SK-N-SH treated with all-trans-retinoic acid at 6 μM for 48 hours (cell line): ENCODE measurements around the gene PROM2.

Experiments
- ATAC-seq: fragments of 200-7000 bp; cut with Tn5 transposase; 3 replicates; pipeline ENCODE4 v1.9.1; 2020; ENCODE audit warnings: mild to moderate bottlenecking, moderate library complexity
- BACH2 ChIP-seq: fragments of 250-450 bp; sonication (Bioruptor Pico); IDR thresholded peaks from 2 replicates; pipeline ENCODE4 v1.9.0; 2021; ENCODE audit warnings: mild to moderate bottlenecking, borderline replicate concordance
- CREB5 ChIP-seq: fragments of 250-450 bp; sonication (Bioruptor Pico); IDR thresholded peaks from 2 replicates; pipeline ENCODE4 v1.5.1; 2020; ENCODE audit warnings: low read depth, mild to moderate bottlenecking, moderate library complexity
- CSDC2 ChIP-seq: fragments of 250-450 bp; sonication (Bioruptor Pico); IDR thresholded peaks from 2 replicates; pipeline ENCODE4 v1.5.0; 2020; ENCODE audit warnings: mild to moderate bottlenecking, moderate library complexity
- ESRRG ChIP-seq: fragments of 250-450 bp; sonication (Bioruptor Pico); IDR thresholded peaks from 2 replicates; pipeline ENCODE4 v1.6.1; 2021; ENCODE audit warnings: mild to moderate bottlenecking
- GLIS3 ChIP-seq: fragments of 250-450 bp; sonication (Bioruptor Pico); IDR thresholded peaks from 2 replicates; pipeline ENCODE4 v1.5.0; 2020; ENCODE audit warnings: mild to moderate bottlenecking, moderate library complexity
- OSR1 ChIP-seq: fragments of 250-450 bp; sonication (Bioruptor Pico); IDR thresholded peaks from 2 replicates; pipeline ENCODE4 v1.8.0; 2022; ENCODE audit warnings: moderate library complexity, mild to moderate bottlenecking, inconsistent platforms
- POU6F1 ChIP-seq: fragments of 250-450 bp; sonication (Bioruptor Pico); IDR thresholded peaks from 2 replicates; pipeline ENCODE4 v1.8.0; 2021; ENCODE audit warnings: low read depth, mild to moderate bottlenecking, moderate library complexity, borderline replicate concordance
- PPARA ChIP-seq: fragments of 250-450 bp; sonication (Bioruptor Pico); IDR thresholded peaks from 2 replicates; pipeline ENCODE4 v1.5.0; 2020; ENCODE audit warnings: mild to moderate bottlenecking, borderline replicate concordance
- SNAI2 ChIP-seq: fragments of 250-450 bp; sonication (Bioruptor Pico); IDR thresholded peaks from 2 replicates; pipeline ENCODE4 v1.5.0; 2020; ENCODE audit warnings: mild to moderate bottlenecking, moderate library complexity
- TCF4 ChIP-seq: fragments of 250-450 bp; sonication (Bioruptor Pico); IDR thresholded peaks from 2 replicates; pipeline ENCODE4 v1.8.0; 2021; ENCODE audit warnings: mild to moderate bottlenecking, moderate library complexity, borderline replicate concordance
- TSHZ2 ChIP-seq: fragments of 250-450 bp; sonication (Bioruptor Pico); IDR thresholded peaks from 2 replicates; pipeline ENCODE4 v1.5.0; 2020; ENCODE audit warnings: mild to moderate bottlenecking, moderate library complexity
- ZC3H10 ChIP-seq: fragments of 250-450 bp; sonication (Bioruptor Pico); IDR thresholded peaks from 2 replicates; pipeline ENCODE4 v1.5.1; 2021; ENCODE audit warnings: mild to moderate bottlenecking, moderate library complexity
- ZFP3 ChIP-seq: fragments of 250-450 bp; sonication (Bioruptor Pico); IDR thresholded peaks from 2 replicates; pipeline ENCODE4 v1.5.0; 2020; ENCODE audit warnings: mild to moderate bottlenecking, moderate library complexity
- ZNF565 ChIP-seq: fragments of 450-650 bp; formaldehyde crosslinking; conservative IDR thresholded peaks from 2 replicates; pipeline ENCODE4 v1.5.0; 2020; ENCODE audit warnings: low read depth, mild to moderate bottlenecking, moderate library complexity
- ZNF70 ChIP-seq: fragments of 450-650 bp; formaldehyde crosslinking; IDR thresholded peaks from 2 replicates; pipeline ENCODE4 v1.5.0; 2020; ENCODE audit warnings: mild to moderate bottlenecking, moderate library complexity
- ZNF8 ChIP-seq: fragments of 450-650 bp; formaldehyde crosslinking; IDR thresholded peaks from 2 replicates; pipeline ENCODE4 v1.5.0; 2020; ENCODE audit warnings: mild to moderate bottlenecking, moderate library complexity

The PROM2 gene

GRCh38 chr2:95299961-95300360, 25.7 kb downstream of the PROM2 start (continued):
- TF ChIP-seq TSHZ2 (no peak), ZNF565 (CRISPR knock-in tag) (no peak), GLIS3 (CRISPR knock-in tag) (no peak), POU6F1 (no peak), ZNF8 (CRISPR knock-in tag) (no peak), ZC3H10 (CRISPR knock-in tag) (no peak), CSDC2 (CRISPR knock-in tag) (no peak), ZNF70 (CRISPR knock-in tag) (no peak)

- no peak for TF ChIP-seq OSR1 (CRISPR knock-in tag)
- TF ChIP-seq CREB5 (CRISPR knock-in tag) = no peak
- no peak for TF ChIP-seq ZFP3 (CRISPR knock-in tag)
- no peak for TF ChIP-seq BACH2 (CRISPR knock-in tag)
- TF ChIP-seq TCF4 (CRISPR knock-in tag) = no peak
- ATAC-seq = no peak
These were observed 26.2 kb downstream of the PROM2 start for GRCh38 chr2:95300450-95300849.

- no peak for ATAC-seq
- TF ChIP-seq TCF4 (CRISPR knock-in tag) (no peak), ZFP3 (CRISPR knock-in tag) (no peak), SNAI2 (CRISPR knock-in tag) (no peak), ZNF565 (CRISPR knock-in tag) (no peak), ESRRG (CRISPR knock-in tag) (no peak)
These were observed 26.9 kb downstream of the PROM2 start for GRCh38 chr2:95301186-95301585.

GRCh38 chr2:95301876-95302641, 27.8 kb downstream of the PROM2 start:
- TF ChIP-seq TSHZ2 (no peak), TCF4 (CRISPR knock-in tag) (no peak), POU6F1 (no peak), CREB5 (CRISPR knock-in tag) (no peak), SNAI2 (CRISPR knock-in tag) (no peak), PPARA (no peak)
- no peak for ATAC-seq
